ENCODE measurements around the gene ZNF830. TPM values are rescaled to one million over a fixed set of nuclear protein-coding genes. Genes with fewer than 3 reads are reported as not detected.

The ZNF830 gene
- total and polyA plus RNA-seq, 2 of the 13 experiments (the other 11 are each of a cell fraction or from before 2014, with no cell fraction given), result 6.1 to 19.0 TPM

DNA sequence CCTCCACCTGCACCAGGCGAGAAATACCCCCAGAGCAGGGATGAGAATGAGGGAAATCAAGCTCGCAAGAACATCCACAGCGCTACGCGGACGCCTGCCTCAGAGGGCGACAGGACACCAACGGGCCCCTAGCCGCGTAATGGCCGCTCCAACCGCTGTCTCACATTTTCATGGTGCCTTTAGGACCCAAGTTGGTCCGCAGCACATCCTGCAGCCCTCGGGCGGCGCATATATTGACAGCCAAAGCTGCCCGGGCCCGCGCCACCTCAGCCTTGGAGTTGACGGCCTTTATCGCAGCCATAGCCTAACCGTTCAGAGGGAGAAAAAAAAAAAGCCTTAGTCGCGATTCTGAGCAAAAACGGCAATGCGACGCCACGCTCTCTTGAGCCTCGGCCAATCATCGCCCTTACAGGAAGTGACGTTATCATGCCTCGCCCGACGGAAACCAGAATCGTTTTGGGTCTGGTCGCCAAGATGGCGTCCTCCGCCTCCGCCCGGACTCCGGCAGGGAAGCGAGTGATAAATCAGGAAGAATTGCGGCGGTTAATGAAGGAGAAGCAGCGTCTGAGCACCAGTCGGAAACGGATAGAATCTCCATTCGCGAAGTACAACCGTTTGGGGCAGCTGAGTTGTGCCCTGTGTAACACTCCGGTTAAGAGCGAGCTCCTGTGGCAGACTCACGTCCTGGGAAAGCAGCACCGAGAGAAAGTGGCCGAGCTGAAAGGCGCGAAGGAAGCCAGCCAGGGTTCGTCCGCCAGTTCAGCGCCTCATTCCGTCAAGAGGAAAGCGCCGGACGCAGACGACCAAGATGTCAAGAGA is at the start of gene ZNF830, which contains the start of gene CCT6B (continued):
- TF ChIP-seq, protein P1, sequence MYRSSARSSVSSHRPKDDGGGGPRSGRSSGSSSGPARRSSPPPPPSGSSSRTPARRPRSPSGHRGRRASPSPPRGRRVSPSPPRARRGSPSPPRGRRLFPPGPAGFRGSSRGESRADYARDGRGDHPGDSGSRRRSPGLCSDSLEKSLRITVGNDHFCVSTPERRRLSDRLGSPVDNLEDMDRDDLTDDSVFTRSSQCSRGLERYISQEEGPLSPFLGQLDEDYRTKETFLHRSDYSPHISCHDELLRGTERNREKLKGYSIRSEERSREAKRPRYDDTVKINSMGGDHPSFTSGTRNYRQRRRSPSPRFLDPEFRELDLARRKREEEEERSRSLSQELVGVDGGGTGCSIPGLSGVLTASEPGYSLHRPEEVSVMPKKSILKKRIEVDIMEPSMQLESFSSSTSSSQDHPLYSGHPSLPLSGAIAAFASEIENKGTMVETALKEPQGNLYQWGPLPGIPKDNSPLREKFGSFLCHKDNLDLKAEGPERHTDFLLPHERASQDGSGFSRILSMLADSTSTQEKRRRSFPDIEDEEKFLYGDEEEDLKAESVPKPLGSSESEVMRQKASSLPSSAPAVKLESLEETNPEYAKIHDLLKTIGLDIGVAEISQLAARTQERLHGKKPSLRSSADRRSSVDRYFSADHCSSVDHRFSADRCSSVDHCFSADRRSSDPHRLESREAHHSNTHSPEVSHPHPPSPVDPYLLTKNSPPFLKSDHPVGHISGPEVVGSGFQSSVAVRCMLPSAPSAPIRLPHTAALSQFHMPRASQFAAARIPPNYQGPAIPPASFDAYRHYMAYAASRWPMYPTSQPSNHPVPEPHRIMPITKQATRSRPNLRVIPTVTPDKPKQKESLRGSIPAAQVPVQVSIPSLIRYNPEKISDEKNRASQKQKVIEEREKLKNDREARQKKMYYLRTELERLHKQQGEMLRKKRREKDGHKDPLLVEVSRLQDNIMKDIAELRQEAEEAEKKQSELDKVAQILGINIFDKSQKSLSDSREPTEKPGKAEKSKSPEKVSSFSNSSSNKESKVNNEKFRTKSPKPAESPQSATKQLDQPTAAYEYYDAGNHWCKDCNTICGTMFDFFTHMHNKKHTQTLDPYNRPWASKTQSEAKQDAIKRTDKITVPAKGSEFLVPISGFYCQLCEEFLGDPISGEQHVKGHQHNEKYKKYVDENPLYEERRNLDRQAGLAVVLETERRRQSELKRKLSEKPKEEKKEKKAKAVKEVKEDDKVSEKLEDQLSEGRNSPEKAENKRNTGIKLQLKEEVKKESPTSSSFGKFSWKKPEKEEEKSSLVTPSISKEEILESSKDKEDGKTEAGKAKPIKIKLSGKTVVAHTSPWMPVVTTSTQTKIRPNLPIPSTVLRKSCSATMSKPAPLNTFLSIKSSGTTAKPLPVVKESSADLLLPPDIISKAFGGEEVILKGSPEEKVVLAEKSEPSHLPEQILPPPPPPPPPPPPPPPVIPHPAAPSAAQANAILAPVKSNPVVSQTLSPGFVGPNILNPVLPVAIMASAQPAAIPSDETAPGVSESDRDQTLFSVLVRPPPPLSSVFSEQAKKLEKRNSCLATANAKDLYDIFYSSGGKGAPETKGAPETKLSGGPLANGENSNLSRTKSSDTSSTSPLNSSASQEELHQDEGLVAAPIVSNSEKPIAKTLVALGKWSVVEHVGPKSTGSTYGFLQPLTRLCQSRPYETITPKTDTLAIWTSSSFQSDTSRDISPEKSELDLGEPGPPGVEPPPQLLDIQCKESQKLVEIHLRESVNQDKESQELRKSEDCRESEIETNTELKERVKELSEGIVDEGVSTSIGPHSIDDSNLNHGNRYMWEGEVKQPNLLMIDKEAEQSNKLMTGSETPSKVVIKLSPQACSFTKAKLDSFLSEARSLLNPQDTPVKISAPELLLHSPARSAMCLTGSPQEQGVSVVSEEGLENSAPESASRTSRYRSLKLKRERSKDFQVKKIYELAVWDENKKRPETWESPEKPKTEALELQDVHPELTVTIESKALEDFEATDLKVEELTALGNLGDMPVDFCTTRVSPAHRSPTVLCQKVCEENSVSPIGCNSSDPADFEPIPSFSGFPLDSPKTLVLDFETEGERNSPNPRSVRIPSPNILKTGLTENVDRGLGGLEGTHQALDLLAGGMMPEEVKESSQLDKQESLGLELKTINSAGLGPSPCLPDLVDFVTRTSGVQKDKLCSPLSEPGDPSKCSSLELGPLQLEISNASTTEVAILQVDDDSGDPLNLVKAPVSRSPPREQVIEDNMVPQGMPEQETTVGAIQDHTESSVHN (CRISPR knock-in tag; IDR thresholded peaks at IDR 0.05), result no peak
- peak; percentile 54; the same call in 1 of the 3 replicates for TF ChIP-seq MXI1 (IDR thresholded peaks at IDR 0.05; ENCODE audit: borderline replicate concordance, low read depth, low read length)
- TF ChIP-seq HCFC1 (IDR thresholded peaks at IDR 0.05; ENCODE audit: low read depth, low read length), result peak; percentile 70
- TF ChIP-seq THYN1 (CRISPR knock-in tag; IDR thresholded peaks at IDR 0.05; ENCODE audit: borderline replicate concordance, low read depth), result no peak
- TF ChIP-seq, protein P2, sequence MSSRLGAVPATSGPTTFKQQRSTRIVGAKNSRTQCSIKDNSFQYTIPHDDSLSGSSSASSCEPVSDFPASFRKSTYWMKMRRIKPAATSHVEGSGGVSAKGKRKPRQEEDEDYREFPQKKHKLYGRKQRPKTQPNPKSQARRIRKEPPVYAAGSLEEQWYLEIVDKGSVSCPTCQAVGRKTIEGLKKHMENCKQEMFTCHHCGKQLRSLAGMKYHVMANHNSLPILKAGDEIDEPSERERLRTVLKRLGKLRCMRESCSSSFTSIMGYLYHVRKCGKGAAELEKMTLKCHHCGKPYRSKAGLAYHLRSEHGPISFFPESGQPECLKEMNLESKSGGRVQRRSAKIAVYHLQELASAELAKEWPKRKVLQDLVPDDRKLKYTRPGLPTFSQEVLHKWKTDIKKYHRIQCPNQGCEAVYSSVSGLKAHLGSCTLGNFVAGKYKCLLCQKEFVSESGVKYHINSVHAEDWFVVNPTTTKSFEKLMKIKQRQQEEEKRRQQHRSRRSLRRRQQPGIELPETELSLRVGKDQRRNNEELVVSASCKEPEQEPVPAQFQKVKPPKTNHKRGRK (CRISPR knock-in tag; IDR thresholded peaks at IDR 0.05), result no peak
- no peak; a peak in 1 of 4 replicates for TF ChIP-seq NR2F1 (CRISPR knock-in tag; IDR thresholded peaks at IDR 0.05)
- peak; percentile 63 for TF ChIP-seq ZNF883 (CRISPR knock-in tag; IDR thresholded peaks at IDR 0.05; ENCODE audit: not compliant biosample characterization)
- peak; percentile 73; the same call in 1 of the 2 replicates for TF ChIP-seq IRF2 (CRISPR knock-in tag; IDR thresholded peaks at IDR 0.05)
- peak; percentile 100 for TF ChIP-seq KDM5A (IDR thresholded peaks at IDR 0.05; ENCODE audit: borderline replicate concordance, low read length)
- TF ChIP-seq, protein P3, sequence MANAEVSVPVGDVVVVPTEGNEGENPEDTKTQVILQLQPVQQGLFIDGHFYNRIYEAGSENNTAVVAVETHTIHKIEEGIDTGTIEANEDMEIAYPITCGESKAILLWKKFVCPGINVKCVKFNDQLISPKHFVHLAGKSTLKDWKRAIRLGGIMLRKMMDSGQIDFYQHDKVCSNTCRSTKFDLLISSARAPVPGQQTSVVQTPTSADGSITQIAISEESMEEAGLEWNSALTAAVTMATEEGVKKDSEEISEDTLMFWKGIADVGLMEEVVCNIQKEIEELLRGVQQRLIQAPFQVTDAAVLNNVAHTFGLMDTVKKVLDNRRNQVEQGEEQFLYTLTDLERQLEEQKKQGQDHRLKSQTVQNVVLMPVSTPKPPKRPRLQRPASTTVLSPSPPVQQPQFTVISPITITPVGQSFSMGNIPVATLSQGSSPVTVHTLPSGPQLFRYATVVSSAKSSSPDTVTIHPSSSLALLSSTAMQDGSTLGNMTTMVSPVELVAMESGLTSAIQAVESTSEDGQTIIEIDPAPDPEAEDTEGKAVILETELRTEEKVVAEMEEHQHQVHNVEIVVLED (CRISPR knock-in tag; IDR thresholded peaks at IDR 0.05; ENCODE audit: borderline replicate concordance), result peak; percentile 90
